Measurements from ENCODE around the gene OSCP1.

Gene OSCP1

DNA sequence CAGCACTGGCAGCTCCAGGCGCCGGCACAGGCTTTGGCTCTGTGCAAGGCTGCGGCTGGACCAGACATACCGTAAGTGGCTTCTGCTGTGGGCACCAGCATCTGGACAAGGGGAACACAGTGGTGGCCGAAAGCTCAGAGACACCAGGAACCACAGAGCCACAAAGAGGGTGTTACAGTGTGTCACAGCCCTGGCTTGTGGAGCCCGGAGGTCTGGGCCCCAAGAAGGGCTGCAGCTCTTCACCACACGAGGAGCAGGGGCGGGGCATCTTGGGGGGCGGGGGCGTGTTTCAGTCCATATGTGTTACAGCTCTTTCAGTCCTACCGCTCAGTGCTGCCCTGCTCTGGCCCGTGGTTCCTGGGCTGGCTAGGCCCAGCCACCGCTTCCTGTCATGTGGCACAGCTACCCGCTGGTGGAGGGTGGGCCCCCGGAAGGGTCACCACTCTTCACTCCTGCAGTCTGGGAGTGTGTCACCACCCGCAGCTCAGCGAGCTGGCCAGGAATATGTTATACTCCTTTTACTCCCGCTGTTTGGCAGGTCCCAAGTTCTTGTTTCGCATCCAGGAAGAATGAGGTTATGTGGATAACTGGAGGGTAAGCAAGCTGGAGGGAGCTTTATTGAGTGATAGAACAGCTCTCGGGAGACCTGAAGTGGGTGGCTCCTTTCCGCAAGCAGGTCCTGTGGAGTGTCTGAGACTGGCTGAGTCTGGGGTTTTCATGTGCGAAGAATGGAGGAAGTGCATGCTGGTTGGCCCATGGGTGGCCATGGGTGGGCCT, 49.2 kb downstream of the OSCP1 start:
- no peak for DNase-seq

DNA sequence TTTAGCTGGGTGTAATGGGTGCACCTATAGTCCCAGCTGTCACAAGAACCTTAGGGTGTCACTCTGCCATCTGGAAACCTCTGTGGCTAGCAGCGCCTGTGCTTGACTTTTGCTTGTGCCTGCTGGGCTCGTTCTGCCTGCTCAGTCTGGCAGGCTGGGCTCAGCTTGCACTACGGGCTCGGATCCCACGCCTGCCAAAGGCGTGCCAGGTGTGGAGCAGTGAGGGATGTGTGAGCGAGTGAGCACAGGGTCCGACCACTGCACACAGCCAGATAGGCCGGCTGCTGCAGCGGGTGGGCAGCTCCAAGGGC, 49.8 kb downstream of the OSCP1 start:
- no peak for DNase-seq

DNA sequence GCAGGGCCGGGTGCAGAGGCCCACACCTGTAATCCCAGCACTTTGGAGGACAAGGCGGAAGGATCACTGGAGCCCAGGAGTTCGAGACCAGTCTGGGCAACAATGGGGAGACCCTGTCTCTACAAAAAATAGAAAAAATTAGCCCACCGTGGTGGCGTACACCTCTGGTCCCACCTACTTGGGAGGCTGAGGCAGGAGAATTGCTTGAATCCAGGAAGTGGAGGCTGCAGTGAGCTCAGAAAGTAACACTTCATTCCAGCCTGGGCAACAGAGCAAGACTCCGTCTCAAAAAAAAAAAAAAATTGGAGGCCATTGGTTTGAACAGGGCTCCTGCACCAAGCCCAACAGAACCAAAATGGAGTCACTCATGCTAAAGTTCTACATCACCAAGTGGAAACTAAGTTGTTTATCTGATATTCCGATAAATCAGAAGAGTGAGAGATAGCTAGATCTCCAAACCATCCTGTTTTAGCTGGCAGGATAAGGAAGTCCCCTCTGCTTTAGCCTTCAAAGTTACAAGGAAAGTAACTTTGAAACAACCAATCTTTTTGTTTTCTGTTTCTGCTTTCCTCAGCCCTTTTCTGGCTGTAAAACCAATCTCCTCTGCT, 51.8 kb downstream of the OSCP1 start:
- DNase-seq = no peak

DNA sequence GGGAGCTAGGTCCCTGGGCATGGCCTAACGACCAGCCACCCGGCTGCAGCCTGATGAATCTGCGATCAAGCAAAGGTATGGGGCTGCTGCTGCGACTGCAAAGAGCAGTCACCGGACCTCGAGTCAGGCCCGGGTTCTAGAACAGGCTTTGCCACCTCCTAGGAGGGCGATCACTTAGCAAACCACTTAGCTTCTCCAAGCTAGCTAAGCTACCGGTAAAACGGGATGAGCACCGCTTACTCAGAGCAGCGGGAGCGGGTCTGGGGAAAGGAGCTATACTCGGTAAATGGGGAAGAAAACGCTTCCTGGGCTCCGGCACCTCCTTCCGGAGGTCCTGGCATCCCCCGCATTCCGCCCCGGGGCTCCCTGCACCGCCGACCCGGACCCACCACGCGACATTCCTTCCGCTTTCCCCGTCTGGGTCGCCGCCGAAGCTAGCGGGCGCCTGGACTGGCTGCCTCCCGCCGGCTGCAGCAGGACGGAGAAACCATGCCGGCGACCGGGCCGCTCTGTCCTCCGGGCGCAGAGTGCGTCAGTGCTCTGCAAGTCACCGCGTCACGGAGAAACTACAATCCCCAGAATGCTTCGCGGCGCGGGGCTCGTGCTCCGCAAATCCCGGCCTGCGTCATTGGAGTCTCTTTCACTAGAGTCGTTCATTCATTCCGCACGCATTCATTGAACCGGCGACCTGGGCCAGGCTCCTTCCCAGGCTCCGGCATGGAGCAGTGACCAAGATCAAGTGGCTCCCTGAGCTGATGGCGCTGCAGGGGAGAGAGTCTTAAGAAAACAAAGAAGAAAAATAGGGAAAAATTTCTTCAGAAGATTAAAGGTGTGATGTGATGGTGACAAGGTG, 52.6 kb downstream of the OSCP1 start, which contains the start of gene LSM10:
LSM10 (minus strand) TSS at position 531 of the 853 bp plus-strand sequence. CDS start 3,779 bp downstream, outside the sequence.
- DNase-seq = peak; percentile 83

DNA sequence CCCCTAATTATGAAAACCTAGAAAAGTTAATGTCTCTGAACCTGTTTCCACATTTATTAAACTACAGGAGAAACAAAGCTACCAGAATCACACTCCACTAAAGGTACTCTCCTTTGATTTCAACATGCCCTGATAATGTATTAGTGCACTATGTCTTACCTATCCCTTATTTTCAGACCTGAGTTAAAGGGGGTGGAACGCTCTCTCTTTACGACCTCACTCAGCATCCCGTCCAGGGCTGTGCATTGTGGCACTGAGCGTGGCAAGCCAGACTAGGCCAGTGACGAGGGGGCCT, 53.2 kb downstream of the OSCP1 start:
- no peak for DNase-seq

DNA sequence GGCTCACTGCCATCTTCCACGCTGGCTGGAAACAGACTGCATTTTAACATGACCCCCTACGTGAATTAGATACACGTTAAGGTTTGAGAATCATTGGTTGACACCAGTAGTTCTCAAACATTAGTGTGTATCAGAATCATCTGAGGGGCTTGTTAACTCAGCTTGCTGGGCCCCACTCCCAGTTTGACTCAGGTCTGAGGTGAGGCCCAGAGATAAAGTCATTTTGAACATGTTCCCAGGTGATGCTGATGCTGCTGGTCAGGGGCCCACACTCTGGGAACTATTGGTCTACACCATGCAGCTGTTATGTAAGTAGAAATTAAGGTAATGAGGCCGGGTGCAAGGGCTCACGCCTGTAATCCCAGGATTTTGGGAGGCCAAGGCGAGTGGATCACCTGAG, 53.9 kb downstream of the OSCP1 start:
- DNase-seq = no peak

DNA sequence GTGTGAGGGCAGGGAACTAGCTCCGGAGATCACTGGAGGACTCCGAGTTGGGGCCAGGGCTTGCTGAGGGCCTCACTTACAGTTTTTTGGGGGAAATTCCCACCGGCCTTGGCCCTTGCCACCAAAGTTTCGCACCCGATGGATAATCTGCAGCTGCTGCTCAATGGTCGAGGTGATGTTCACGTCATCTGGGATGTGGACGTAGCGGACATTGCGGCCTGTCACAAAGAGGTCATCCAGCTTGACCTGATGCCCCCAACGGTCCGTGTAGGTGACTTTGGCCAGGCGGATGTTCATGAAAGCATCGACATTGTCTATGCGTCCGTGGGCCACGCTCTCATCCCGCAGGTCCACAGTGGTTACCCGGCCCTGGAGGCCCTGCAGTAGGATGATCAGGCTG, 56.6 kb downstream of the OSCP1 start:
- no peak for DNase-seq

DNA sequence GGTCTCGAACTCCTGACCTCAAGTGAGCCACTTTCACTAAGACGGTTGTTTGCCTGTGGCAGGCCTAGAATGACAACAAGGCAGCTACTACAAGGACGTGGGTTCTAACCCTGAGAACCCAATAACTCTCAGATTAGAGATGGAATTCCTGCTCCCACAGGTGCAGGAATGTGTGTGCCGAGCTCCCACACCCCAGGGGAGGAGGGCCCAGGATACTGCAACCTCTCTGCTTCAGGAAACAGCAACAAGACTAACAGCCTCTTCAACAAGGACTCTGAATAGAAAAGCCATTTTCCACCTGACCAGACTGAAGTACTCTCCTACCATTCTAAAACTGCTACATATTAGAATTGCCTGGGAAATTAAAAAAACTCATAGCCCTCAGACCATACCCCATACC, 57.4 kb downstream of the OSCP1 start:
- no peak for DNase-seq

DNA sequence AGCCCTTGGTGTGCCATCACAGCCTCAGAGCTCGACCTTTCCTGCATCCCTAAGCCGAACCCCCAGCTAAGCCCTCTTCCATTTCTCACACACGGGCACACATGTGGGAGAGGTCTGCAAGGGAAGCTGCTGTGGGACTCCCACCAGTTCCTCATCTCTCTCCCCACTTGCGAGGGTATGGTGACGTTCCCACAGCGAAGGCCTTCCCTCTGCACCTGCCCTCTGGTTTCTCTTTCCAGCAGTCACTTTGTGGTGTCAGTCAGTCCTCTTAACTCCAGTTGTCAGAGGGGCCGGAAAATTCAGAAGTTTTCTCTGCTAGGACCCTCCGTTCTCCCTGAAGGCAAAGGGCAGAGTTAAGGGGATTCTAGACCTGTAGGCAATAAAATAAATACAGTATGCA, 59.0 kb downstream of the OSCP1 start:
- no peak for DNase-seq

DNA sequence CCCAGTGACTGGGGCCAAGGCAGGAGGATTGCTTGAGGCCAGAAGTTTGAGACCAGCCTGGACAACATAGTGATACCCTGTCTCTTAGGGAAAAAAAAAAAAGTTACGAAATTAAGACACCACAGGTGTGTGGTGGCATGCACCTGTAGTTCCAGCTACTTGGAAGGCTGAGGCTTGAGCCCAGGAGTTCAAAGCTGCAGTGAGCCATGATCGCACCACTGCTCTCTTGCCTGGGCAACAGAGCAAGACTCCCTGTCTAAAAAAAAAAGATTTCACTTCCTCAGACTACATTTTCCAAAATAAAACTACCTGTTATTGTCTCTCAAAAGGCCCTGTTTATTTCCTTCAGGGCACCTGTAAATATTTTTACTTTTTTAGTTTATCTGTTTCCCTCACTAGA, 59.8 kb downstream of the OSCP1 start:
- no peak for DNase-seq

DNA sequence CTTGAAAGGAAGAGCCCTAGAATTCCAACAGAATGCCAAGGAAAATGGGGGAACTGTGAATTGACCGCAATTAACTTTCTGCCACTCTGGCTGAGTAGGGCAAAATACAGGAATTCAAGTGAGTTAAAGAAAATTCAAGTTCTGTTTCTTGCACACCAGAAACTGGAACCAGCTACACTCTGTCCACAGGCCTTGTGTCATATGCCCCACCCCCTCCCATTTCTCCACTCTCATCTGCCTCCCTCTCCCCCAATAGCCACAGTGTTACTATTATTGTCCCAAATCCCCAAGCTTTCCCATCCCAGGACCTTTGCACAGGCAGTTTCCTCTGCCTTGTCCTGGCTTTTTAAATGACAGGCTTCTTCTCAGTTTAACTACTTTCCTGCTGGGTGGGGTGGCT, 60.3 kb downstream of the OSCP1 start:
- DNase-seq = no peak

DNA sequence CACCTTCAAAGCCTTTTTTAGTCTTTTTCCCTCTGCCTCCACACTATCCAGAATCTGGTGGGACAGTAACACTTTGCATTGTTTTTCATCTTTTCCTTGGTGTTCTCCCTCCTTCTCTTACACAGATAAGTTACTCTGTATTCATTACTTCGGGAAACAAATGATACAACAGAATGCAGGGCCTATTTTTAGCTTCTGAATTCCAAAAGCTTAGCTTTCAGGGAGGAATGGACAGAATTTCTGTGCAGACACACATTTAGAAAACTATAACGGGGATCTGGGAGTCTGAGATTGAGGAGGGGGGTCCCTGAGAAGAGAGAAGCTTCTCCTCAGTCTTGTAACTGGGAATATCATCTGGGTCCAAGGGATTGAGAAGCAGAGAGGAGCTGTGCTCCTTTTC, 61.0 kb downstream of the OSCP1 start:
- no peak for DNase-seq

DNA sequence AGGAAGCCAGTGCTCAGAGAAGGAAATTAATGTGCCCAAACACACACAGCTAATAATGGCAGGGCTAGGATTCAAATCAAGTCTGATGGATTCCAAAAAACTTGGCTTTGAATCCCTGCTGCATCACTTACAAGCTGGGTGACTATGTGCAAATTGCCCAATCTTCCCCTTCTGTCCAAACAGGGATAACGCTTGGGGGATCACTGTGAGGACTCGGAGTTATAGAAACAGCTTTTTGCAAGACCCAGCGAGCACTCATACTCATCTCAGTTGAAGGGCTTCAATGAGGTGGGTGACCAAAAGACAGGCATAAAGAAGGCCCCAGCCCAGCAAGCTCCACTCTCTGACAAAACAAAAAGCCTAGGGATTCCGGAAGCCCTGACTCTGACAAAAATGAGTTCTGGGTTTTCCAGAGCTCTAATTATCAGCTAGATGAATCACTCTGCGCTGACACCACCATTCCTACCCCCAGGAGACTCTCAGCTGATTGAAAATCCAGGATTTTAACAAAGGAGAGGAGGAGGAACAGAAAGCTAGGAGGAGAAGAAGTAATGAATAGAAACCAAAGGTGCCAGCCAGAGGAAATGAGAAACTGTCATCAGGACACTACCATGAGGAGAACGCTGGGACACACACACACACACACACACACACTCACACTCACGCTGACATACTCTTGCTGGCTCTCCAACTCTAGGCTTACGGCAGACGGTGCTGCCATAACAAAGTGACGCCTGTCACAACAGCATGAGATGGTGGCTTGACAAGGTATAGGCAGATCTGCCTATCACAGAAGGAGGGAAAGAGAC, 62.9 kb downstream of the OSCP1 start:
- DNase-seq = no peak

DNA sequence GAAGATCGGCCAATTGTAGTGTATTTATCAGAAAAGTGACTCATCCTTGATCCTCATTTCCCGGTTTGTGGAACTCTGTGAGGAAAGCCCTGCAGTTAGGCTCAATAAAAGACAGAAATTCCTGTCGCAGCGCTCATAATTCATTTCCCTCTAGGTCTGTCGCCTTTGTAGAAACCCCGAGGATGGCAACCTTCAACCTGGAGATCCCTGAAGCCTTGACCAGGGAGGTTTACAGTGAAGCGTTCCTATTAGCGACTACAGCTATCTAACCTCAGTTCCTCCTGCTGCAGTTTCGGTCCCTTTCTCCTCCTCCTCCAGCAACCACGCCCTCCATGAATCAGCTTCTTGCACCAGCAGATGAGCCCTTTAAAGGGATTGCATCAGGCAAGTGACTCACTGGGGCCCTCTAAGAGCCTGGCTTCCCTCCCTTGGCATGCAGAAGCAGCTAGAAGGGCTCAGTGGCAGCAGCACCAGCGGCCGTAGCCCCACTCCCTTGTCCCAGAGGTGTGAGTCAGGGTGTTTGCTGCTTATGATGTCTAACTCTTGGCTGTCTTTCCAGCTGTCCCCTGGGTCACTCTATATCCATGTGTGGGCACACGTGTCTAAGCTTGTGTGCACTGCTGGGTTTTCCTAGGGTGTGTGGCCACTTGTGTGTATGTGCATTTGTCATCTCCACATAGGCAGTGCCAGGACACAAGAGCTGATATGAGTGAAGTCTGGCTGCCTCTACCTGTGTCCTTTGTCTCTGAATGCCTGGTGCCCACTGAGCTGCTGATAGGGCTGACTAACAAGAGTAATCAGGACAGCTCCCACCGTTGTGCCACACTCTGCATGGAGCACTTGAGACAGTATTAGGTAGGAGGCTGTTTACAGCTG, 63.7 kb downstream of the OSCP1 start:
- peak; percentile 61 for DNase-seq

DNA sequence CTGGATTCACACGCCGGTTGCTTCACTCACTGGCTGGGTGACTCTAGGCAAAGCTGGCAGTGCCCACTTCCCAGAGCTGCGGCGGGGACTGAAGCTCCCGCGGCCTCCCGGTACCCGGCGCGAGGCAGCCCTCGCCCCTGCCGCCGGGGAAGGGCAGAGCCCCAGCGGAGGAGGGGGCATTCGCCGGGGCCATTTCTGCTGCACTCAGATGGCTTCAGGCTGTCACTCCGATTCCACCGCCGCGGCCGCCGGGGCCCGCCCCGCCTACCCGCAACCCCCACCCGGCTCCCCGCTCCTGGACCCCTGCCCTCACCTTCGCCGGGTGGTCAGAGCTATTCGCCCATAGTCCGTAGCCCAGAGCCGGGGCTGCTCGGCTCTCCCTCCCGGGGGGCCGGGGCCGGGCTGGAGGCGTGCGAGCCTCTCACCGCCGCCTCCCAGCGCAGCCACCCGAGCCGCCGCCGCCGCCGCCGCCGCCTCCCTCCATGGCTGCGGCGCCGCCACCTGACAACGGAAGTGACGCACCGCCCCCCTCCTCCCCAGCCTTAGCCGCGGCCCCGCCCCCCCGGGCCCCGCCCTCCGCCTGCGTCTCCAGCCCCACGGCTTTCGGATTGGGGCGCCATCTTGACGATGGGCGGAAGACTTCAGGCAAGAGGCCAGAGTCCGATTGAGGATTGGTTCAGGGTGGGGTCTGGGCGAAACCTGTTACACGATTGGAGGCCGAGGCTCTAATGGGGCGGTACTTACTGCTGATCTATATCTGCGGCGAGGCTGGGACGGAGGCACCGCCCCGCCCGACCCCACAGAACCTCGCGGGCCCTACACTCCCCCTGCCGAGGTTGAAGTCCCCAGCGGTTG, 64.6 kb downstream of the OSCP1 start, which contains the start of gene STK40:
STK40 (minus strand) TSS at position 515 of the 855 bp plus-strand sequence. CDS start 24,592 bp downstream, outside the sequence.
- DNase-seq = peak; percentile 99

DNA sequence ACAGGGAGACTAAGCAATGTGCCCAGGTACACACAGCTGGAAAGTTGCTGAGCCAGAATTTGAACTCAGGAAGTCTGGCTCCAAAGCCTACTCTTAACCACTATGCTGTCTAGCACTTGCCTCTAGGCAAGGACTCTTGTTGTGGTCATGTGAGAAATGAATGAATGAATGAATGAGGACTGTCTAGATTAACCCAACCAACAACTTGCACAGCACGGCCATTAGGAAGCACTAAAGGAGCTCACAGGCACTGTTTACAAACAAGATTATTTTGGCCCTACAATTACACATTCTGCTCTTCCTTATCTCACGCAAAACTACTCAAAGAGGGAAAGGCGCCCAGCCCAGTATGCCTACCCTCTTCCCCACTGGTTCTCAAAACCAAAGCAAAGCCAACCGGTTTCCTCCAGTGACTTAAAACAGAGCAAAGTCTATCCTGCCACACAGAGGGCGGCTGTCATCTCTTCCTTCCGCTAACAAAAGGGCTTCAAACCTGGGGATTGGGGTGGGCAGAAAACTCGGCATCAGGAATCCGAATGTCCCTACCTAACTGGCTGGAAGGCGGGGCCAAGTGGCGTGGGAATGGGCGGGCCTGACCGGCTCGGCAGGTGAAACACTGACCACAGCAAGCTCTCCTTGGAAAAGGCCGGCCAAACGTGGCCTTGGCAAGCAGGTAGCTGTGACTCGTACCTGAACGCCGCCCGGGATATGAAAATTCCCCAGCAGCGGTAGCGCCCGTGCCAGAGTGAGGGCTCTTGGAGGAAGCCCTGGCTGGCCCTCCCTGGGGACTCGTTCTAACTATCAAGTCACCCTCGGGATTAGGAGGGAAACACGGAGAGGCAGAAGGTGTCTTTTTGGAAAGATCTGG, 65.5 kb downstream of the OSCP1 start:
- DNase-seq = peak; percentile 57

DNA sequence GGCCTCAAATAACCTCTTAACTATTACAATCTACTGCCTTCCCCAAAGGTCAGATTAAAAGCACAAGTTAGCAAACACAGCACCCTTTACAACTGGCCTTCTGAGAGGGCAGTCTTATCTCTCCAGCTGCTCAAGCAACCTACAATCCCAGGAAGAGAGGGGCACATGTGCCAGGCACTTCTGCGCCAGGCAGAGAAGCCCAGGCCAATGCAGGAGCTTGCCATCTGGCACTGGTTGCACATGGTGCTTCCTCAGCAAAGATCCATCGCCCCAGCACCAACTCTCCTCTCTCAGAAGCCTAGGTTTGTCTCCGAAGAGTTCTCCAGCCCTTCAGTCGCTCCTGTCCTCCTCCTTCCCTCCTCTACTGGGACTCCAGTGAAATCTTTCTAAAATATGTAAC, 67.0 kb downstream of the OSCP1 start:
- no peak for DNase-seq

DNA sequence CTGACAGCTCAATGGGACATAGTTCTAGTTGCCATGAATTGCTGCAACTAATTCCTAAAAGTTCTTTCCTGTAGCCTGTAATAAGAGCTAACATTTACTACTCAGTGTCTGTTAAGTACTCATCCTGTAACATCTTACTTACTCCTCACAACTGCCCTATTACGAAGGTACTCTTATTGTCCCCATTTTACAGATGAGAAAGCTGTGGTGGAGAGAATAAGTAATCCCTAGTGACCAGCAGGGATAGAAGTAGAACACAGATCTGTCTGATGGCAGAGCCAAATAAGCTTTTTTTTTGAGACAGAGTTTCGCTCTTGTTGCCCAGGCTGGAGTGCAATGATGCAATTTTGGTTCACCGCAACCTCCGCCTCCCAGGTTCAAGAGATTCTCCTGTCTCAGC, 67.6 kb downstream of the OSCP1 start:
- no peak for DNase-seq

DNA sequence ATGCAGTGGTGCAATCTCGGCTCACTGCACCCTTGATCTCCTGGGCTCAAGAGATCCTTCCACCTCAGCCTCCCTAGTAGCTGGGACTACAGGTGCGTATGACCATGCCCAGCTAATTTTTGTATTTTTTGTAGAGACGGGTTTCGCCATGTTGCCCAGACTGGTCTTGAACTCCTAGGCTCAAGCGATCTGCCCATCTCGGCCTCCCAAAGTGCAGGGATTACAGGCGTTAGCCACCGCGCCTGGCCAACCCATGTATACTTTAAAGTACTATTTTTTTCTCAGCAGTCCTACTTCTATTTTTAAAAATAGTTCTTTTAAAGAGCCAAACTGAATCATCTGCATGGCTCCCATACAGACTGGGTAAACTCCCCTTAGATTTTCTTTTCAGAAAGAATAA, 68.0 kb downstream of the OSCP1 start:
- DNase-seq = no peak

DNA sequence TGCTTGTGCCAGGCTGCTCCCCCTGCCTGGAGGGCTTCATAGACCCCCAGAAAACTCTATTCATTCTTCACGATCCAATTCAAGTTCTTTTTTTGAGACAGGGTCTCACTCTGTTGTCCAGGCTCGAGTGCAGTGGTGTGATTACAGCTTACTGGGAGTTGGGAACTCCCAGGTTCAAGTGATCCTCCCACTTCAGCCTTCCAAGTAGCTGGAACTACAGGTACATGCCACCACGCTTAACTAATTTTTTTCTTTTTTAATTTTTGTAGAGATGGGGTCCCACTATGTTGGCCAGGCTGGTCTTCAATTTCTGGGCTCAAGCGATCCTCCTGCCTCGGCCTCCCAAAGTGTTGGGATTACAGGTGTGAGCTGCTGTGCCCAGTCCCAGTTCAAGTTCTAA, 68.8 kb downstream of the OSCP1 start:
- DNase-seq = no peak

Measured in COR-L47 (cell line).